Activated T-cell treated with anti-CD3 and anti-CD28 coated beads for 1 hour (primary cell): ENCODE measurements around the gene SYNDIG1L.

Experiments
- DNase-seq: peaks from one replicate; pipeline ENCODE4 v3.0.0-alpha.2; 2020; ENCODE audit warnings: low read depth

The SYNDIG1L gene

DNA sequence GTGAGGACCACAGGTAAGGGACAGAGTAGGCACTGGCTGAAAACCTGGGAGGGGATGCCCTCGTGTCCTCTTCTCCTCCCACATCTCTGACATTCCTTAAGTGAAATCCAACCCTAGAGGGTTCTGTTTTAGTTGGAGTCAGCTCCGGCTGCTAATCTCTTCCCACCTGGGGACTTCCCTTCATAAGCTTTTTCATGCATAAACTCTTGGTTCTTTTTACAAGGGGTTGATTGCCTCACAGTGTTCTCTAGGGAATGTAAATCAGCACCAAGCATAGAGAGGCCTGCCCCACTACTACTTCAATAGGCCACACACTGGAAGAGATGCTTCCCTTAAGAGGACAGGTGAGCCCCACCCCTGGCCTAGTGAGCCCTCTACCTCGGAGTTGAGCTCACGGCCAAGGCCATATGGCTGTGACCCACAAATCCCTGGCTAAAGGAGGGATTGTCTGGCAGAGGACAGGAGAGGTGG, 3.2 kb upstream of the SYNDIG1L start:
- no peak for DNase-seq

GRCh38 chr14:74427651-74428050, 1.6 kb upstream of the SYNDIG1L start:
- DNase-seq: no peak

GRCh38 chr14:74425525-74426201, 347 bp downstream of the SYNDIG1L start:
- peak; percentile 21 for DNase-seq

GRCh38 chr14:74424606-74425005, 1.4 kb downstream of the SYNDIG1L start:
- no peak for DNase-seq

DNA sequence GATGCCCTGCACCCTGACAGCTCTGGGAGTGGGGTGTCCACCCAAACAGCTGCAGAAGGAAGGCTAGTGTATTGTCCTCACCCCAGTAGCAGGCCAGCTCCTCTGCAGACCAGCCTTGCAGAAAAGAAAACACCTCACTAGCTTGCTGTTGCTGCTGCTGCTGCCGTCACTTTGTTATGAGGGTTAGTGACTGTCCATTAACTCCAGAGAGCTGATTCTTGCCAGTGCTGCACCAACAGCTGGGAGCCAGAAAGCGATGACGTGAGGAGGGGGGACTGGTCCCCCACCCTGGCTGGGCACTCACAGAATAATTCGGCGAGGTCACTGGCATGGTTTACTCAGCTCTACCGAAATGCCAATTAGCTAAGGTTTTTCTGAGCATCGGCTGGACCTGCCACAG, 2.8 kb downstream of the SYNDIG1L start:
- DNase-seq: no peak

DNA sequence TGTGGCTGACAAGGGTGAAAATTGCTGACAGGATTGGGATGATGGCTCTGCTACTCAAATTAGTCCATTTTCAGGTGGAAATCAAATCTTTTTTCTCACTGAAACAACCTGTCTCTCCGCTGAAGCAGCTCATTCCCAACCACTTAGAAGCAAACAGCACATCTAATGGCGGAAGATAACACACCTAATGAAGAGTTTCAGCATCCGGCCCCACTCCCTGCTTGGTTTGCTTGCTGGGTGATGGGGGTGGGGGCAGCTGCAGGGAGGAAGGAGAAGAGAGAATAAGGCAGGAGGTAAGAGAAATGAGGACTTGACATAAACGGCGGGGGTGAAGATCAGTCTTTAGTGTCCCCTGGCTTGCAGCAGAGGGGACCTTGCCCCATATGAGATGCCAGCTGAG, 4.0 kb downstream of the SYNDIG1L start:
- no peak for DNase-seq

- DNase-seq: no peak
Observed at GRCh38 chr14:74419086-74419485, 6.9 kb downstream of the SYNDIG1L start.

- DNase-seq: no peak
Observed at GRCh38 chr14:74418031-74418430, 8.0 kb downstream of the SYNDIG1L start.

DNA sequence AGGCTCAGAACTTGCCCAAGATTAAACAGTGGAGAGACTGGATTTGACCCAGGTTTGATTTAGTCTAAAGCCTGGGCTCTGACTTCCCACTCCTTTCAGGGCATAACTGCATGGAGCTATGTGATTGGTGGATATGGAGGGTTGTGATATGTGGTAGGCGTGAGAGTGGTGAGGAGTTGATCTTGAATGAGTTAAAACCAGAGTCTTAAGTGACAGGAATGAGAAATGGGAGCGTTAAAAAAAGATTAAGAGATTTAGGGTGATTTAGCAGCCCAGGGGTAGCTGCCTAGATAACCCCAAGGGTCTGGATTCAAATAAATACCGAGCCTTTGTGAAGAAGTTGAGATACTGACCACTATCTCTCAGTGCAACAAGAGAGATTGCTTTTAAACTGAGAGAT, 8.4 kb downstream of the SYNDIG1L start:
- DNase-seq: no peak

- DNase-seq: no peak
Observed at GRCh38 chr14:74417201-74417600, 8.8 kb downstream of the SYNDIG1L start.

DNA sequence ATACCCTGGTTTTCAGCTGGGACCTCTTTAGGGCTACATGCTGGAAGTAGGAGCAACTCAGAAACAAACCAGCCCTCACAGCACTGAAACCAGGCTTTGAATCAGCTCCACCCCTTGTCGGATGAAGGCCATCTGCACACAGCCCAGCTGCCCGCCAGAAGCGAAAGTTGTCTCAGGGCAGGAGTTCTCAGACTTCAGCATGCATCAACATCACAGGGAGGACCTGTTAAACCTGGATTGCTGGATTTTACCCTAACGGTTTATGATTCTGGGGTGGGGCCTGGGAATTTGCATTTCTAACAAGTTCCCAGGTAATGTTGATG, 10.9 kb downstream of the SYNDIG1L start:
- no peak for DNase-seq

DNA sequence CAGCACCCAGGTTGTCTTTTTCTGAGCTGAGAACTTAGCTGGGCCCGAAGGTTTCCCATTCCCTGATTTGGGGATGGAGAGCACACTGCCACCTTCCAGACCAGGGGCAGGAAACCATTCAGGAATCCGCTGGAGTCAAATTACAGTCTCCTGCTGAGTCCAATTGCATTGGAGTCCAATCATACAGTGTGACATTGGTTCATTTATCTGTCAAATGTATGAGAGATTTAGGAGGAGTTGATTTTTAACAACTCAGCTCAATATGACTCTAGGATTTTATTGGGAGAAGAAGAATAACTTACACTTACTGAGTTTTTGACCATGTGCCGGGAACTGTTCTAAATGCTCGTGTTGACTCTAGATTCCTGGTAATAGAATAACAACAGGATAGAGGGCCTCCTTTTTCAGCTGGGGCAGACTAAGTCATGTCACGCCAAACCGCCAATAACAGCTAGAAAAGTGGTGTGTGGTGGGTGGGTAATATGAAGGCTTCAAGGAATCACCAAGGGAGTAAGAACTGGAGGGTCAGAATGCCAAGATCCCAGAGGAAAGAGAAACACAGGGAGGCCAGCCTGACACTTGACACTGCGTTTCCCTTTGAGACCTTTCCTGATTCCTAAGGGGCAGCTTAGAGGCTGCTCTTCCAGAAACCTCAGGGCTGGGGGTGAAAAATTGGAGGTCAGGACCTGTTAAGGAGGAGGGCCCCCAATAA, 11.5 kb downstream of the SYNDIG1L start:
- DNase-seq: no peak

DNA sequence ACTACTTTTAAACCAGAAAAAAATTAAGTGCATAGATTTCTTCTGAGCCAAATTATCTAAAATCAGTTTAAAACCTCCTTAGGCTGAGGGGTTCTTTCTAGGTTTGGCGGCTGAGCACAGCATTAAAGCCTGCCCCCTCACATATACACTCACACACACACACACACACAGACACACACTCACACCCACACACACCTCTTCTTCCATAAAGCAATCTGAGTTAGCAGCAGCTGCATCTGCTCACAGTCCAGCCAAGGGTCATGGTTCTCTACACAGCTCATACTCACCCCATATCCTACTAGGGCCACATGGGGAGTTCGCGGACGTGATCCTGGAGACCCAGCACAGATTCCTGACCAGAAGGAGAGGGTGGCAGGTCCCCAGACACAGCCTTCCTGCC, 12.4 kb downstream of the SYNDIG1L start:
- no peak for DNase-seq

DNA sequence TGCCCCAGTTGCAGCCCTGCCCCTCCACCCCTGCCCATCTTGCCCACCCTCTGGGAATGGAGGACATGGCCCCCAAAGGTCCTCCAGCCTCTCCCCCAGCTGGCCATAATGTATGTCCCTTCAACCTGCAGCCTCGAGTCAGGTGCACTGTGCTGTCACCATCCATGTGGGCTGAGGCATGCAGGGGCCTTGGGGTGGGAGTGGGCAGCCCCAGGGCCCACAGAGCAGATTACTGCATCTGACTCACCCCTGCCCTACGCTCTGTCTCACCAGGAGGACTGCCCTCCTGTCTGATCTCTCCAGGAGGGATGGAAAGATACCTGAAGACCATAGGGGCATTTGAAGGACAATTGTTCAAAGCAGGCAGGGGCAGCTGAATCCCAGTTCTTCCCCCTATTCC, 13.3 kb downstream of the SYNDIG1L start:
- no peak for DNase-seq

DNA sequence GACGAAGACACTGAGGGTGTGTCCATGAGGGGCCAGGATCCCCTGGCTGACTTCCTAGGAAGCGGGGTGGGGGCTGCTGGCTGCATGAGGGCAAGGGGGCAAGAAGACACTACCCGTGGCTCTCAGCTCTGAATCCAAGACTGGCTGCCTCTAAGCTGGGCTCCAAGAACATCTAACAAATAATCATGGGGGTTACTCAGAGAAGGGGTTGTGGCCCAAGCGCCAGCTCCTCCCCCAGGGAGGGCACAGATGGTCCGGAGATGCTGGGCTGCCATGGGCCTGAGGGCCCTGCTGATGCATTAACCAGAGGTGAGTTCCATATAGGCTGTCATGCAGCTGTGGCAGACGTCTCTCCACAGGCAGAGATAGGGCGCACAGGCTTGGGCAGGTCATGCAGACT, 14.3 kb downstream of the SYNDIG1L start:
- no peak for DNase-seq

GRCh38 chr14:74409441-74409840, 16.6 kb downstream of the SYNDIG1L start:
- no peak for DNase-seq

DNA sequence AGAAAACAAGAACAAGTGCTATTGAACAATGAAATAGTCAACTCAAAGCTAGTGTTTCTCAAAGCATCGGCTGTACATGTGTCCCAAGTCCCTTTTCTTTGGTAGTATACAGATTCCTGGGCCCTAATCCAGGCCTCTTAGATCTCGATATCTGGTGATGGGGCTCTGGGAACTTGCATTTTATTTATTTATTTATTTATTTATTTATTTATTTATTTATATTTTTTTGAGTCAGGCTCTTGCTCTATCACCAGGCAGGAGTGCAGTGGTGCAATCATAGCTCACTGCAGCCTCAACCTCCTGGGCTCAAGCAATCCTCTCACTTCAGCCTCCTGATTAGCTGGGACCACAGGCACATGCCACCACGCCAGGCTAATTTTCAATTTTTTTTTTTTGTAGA, 17.1 kb downstream of the SYNDIG1L start:
- DNase-seq: no peak

DNA sequence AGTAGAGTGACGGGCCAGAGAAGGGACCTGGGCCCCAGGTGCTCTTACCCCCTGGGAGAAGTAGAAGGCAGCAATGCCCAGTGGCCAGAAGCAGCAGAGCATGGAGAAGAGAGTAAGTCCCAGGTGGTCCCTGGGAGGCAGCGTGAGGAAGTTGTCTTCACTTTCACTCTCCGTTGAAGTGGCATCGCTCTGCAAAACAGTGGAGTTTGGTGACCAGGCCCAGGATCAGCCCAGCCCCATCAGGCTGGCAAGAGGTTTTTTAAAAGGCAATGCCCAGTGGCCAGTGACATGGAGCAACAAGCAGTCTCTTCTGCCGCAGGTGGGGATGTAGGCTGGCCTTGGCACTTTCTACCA, 18.2 kb downstream of the SYNDIG1L start:
- DNase-seq: no peak

GRCh38 chr14:74407021-74407800, 18.8 kb downstream of the SYNDIG1L start:
- no peak for DNase-seq

DNA sequence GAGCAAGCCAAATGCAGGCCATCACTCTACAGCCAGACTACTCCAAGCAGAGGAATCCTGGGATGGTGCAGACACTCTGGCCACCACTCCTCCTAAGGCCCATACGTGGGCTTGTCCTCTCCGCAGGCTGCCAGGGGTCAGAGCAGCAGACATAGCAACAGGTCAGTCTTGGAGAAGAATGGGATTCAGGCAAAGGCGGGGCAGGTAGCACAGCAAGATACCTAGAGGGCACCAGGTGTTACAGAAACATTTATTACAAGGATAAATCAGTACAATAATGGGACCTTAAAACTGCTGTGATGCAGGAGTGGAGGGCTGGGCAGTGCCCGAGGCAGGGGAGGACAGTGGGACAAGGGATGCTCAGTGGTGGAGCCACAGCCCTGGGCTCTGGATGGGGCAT, 20.3 kb downstream of the SYNDIG1L start:
- DNase-seq: no peak

- DNase-seq: no peak
Observed at GRCh38 chr14:74404435-74404834, 21.6 kb downstream of the SYNDIG1L start.

- no peak for DNase-seq
Observed at GRCh38 chr14:74403619-74404417, 22.2 kb downstream of the SYNDIG1L start.
